Osteocyte (in vitro differentiated cells): Measurements from ENCODE around the gene RIPK3. TPM values are rescaled to one million over a fixed set of nuclear protein-coding genes. Genes with fewer than 3 reads are reported as not detected.

ENCODE experiments used
- DNase-seq: peaks from one replicate; pipeline ENCODE4 v3.0.0; 2021; ENCODE audit warnings: mixed read lengths; ENCODE audit not compliant: unreplicated experiment; ENCODE audit errors: extremely low spot score
- H3K27ac Mint-ChIP-seq: one replicate; pipeline ENCODE4 v1.8.0; 2021; ENCODE audit warnings: mild to moderate bottlenecking, mixed read lengths; ENCODE audit not compliant: unreplicated experiment
- H3K27me3 Mint-ChIP-seq: one replicate; pipeline ENCODE4 v1.8.0; 2021; ENCODE audit warnings: mixed read lengths; ENCODE audit not compliant: unreplicated experiment
- H3K36me3 Mint-ChIP-seq: one replicate; pipeline ENCODE4 v1.8.0; 2021; ENCODE audit warnings: mixed read lengths; ENCODE audit not compliant: unreplicated experiment
- H3K4me1 Mint-ChIP-seq: one replicate; pipeline ENCODE4 v1.8.0; 2021; ENCODE audit warnings: mixed read lengths; ENCODE audit not compliant: unreplicated experiment
- H3K4me3 Mint-ChIP-seq: one replicate; pipeline ENCODE4 v1.8.0; 2021; ENCODE audit warnings: mild to moderate bottlenecking, moderate library complexity, mixed read lengths; ENCODE audit not compliant: unreplicated experiment
- H3K9me3 Mint-ChIP-seq: one replicate; pipeline ENCODE4 v1.8.0; 2021; ENCODE audit warnings: mixed read lengths; ENCODE audit not compliant: unreplicated experiment
- total RNA-seq: library from RNA; stranded (reverse); gene quantifications from 2 replicates; pipeline ENCODE4 v1.2.1, GENCODE V29; 2021
- TF ChIP-seq, protein P1 (sequence below): fragments of 200-600 bp; sonication (generic); IDR thresholded peaks from 2 replicates; pipeline ENCODE4 v1.5.0; 2021; ENCODE audit warnings: antibody characterized with exemption, mild to moderate bottlenecking, moderate library complexity

Gene RIPK3
- total RNA-seq, 1 donor from 2014 or later: 0.78 TPM

DNA sequence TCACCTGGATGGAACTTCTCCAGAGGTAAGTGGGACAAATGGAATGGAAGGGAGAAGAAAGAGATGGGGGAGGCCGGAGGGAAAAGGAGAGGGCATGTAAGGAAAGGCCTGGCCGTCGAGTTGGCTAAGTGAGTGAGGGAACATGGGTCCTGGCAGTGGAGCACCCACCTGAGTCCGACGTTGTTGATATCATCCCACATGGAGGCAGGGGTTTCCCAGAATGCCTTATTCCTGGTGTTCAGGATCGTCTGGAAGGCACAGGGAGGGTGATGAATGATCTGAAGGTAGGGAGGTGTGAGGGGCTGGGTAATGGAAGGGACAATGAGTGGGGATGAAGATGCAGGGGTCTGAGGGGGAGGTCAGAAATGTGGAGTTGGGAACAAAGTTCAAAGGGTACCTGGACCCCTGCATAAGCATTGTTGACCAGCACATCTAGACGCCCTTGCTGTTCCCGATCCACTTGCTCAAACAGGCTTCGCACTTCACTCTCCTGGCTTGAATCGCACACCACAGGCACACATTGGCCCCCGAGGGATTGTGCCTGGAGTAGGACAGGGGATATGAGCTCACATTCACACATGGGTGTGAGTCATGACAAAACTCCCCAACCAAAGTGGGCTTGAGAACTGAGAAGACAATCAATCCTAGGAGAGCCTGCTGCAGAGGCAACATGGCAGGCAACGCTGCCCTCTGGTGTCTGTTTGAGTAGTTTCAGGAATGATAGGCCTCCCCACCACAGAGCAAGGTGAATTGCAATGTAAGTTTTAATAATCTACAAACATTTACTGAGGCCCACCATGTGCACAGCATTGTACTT, 43.2 kb downstream of the RIPK3 start:
- Mint-ChIP-seq H3K4me3 (no peak overlapping the region), H3K27me3 (no peaks in the 10 kb centered on the region), H3K36me3 (peaks cover 12% of the 10 kb centered on the region), H3K9me3 (no peaks in the 10 kb centered on the region), H3K27ac (peak overlapping the region; percentile 79), H3K4me1 (peaks cover 31% of the 10 kb centered on the region)
- DNase-seq: peak; percentile 88
- TF ChIP-seq, protein P1, sequence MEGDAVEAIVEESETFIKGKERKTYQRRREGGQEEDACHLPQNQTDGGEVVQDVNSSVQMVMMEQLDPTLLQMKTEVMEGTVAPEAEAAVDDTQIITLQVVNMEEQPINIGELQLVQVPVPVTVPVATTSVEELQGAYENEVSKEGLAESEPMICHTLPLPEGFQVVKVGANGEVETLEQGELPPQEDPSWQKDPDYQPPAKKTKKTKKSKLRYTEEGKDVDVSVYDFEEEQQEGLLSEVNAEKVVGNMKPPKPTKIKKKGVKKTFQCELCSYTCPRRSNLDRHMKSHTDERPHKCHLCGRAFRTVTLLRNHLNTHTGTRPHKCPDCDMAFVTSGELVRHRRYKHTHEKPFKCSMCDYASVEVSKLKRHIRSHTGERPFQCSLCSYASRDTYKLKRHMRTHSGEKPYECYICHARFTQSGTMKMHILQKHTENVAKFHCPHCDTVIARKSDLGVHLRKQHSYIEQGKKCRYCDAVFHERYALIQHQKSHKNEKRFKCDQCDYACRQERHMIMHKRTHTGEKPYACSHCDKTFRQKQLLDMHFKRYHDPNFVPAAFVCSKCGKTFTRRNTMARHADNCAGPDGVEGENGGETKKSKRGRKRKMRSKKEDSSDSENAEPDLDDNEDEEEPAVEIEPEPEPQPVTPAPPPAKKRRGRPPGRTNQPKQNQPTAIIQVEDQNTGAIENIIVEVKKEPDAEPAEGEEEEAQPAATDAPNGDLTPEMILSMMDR: peak; percentile 85

DNA sequence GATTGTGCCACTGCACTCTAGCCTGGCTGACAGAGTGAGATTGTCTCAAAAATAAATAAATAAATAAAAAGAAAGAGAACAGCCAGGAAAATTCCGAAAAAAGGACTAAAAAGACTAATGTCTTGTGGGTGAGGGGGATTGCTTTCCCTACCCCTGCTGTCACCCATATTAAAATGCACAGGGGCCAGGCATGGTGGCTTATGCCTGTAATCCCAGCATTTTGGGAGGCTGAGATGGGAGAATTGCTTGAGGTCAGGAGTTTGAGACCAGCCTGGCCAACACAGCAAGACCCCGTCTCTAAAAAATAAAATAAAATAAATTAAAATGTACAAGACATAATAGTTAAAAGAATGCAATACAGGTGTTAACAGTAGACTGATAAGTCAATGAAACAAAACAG, 46.3 kb downstream of the RIPK3 start:
- TF ChIP-seq, protein P1: no peak
- no peak for DNase-seq
- Mint-ChIP-seq H3K9me3 (no peaks in the 10 kb centered on the region), H3K4me1 (peaks cover 15% of the 10 kb centered on the region), H3K4me3 (no peak overlapping the region), H3K36me3 (peaks cover 20% of the 10 kb centered on the region), H3K27me3 (no peaks in the 10 kb centered on the region), H3K27ac (no peak overlapping the region)

DNA sequence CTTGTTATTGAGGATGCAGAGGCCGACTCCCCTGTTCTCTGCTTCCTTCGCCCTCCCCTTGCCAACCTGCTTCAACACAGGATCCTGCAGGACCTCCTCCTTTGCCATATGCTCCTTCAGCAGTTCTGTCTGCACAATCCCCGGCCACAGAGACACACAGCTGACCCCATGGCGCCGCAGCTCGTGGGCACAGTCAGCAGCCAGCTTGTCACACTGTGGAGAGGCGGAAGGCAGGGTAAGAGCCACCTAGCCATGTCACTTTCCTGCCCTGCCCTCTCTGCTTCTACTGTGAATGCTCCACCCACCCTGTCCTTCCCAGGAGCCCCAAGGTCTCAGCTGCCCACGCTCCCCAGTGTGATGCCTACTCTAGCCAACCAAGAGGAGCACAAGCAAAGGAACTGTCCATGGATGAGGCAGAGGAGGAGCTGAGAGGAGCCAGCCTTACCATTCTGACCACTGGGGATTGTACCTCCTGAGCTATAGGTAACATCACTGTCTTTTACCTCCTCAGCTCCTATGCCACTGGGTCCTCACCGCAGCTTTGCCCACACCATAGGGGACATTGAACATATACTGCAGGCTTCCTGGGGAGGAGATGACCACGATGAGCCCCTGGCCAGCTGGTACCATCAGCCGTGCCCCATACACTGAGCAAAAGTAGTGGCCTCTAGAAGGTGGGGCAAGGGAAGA, 47.5 kb downstream of the RIPK3 start:
- Mint-ChIP-seq H3K4me1 (peaks cover 9% of the 10 kb centered on the region), H3K4me3 (no peak overlapping the region), H3K9me3 (no peaks in the 10 kb centered on the region), H3K27ac (no peak overlapping the region), H3K36me3 (peaks cover 20% of the 10 kb centered on the region), H3K27me3 (no peaks in the 10 kb centered on the region)
- TF ChIP-seq, protein P1: no peak
- no peak for DNase-seq

DNA sequence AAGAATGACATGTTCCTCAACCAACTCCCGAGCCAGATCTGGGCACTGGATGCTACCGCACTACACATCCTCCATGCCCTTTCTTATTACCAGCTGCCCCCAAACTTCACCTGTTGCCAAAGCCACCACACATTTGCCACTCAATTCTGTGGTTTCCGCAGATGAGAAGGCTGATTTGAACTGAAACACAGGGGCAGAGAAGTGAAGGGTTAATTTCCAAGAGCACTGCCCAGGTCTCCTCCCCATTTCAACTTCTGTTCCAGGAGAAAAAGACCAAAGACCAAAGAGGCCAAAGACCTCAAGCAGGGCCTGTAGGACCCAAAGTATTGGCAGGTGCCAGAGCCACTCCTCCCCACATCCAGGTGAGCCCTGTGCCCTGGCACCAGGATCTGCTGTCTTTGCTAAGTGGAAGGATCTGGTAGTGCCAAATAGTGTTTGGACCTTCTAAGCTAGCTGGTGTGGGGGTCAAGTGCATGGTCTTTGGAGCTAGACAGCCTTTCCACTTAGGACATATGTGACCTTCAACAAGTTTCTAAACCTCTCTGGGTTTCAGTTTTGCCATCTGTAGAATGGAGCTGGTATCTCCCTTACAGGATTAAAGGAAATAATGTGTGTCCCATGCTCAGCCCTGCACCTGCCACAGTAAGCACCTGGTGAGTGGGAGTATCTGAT, 48.2 kb downstream of the RIPK3 start:
- Mint-ChIP-seq H3K4me3 (no peak overlapping the region), H3K36me3 (peaks cover 20% of the 10 kb centered on the region), H3K27me3 (no peaks in the 10 kb centered on the region), H3K9me3 (no peaks in the 10 kb centered on the region), H3K4me1 (peaks cover 4% of the 10 kb centered on the region), H3K27ac (no peak overlapping the region)
- DNase-seq: no peak
- TF ChIP-seq, protein P1: no peak

DNA sequence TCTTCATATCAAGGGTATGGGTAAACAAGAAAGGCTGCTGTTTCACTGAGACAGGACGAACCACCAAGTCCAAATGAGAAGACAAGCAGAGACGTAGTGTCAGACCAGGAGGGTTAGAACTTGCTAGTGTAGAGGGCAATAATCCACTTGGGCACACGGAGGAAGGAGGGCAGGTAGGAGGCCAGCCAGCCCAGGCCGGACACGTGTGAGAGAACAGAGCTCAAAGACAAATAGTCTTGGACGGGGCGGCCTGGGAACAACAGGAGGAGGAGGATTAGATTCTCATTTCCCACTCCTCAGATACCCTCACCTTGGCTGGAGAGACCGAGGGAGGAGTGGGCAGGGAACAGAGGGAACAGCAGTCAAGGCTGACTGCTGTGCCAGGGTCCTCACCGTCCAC, 49.0 kb downstream of the RIPK3 start:
- no peak overlapping the region for H3K27ac Mint-ChIP-seq
- H3K36me3 Mint-ChIP-seq: peaks cover 18% of the 10 kb centered on the region
- no peak overlapping the region for H3K4me3 Mint-ChIP-seq
- no peaks in the 10 kb centered on the region for H3K9me3 Mint-ChIP-seq
- no peaks in the 10 kb centered on the region for H3K27me3 Mint-ChIP-seq
- TF ChIP-seq, protein P1: no peak
- peaks cover 1% of the 10 kb centered on the region for H3K4me1 Mint-ChIP-seq
- no peak for DNase-seq
